Head of caudate nucleus (tissue), 42 donors: ENCODE results near the gene KCNQ1OT1.

Experiments used
- DNase-seq, 42 donors: peaks; one replicate each; pipeline versions ENCODE4 v3.0.0 to v3.0.0-alpha.2; 2020 to 2021; ENCODE audit warnings: mixed read lengths in 7 of 42
- intact Hi-C: fragments of 100-400 bp; cut with DNase I; formaldehyde crosslinking; loops from one replicate; pipeline ENCODE4 v1.15.0; 2022

KCNQ1OT1 gene

DNA sequence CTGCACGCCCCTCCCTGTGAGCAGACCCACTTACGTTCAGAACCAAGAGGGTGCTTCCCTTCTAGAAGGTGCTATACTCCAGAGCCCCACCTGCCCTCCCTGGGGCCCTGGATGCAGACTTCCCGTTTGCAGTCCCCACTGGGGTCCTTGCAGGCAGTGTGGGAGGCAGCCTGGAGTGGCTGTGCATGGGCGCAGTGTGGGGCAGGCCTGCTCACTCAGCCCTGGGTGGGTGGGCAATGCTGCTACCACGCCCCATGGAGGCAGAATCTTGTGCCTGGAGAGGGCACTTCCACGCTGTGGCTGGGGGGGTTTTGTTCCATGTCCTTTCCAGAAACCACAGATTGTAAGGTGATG lies 116.2 kb downstream of the KCNQ1OT1 start:
- DNase-seq: peak in 12 of 42 donors; percentile 1 to 33 (median 6)
- intact Hi-C loops: no loop called here

- intact Hi-C loops: no loop called here
- DNase-seq: peak in 31 of 42 donors; percentile 0 to 42 (median 5)
Observed at GRCh38 chr11:2582946-2583604, 116.7 kb downstream of the KCNQ1OT1 start.

DNA sequence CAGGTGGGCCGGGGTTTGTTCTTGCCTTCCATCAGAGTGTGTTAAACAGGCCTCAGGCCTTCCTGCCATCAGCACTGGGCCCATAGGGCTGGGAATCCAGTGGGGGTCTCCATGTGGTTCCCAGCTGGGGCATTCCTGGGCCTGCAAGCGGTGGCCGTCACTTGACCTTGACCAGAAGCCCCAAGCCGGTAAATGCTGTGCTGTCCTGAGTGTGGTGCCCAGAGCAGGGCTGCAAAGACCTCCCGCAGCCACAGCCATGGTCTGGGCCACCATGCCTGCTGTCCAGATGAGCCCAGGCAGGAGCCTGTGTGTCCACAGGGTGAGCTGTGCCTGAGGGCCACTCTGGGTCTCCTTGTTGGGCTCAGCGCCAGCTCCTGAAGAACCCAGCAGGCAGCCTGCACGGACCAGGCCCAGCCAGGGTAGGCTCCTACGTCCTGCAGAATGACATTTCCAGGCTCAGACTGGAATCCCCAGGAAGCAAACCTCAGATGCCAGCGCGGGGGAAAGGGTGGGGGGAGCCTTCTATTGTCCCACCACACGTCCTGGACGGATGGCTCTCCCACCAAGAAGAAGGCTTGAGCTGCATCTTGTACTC lies 117.3 kb downstream of the KCNQ1OT1 start:
- peak in 24 of 42 donors; percentile 0 to 42 (median 7) for DNase-seq
- intact Hi-C loops: no loop called here

DNA sequence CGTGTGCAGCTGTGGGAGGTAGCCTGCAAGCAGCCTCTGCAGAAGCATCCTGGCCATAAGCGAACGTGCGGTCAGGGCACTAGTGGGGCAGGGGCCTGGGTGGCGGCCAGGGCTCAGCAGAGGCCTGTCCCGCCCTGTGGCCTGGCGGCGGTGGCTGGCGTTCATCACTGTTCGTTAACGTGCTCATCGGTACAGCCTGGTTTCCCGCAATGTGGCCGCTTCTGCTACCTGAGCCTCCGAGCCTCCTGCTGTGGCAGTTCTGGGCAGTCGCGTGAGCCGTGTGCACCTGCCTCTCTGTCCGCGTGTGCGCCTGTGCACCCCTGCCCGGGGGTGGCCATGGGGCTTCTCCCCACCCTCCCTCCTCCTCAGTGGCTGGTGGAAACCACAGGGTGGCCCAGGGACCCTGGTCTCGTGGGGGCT lies 117.9 kb downstream of the KCNQ1OT1 start:
- intact Hi-C loops: no loop called here
- DNase-seq: peak in 26 of 42 donors; percentile 0 to 42 (median 6)

DNA sequence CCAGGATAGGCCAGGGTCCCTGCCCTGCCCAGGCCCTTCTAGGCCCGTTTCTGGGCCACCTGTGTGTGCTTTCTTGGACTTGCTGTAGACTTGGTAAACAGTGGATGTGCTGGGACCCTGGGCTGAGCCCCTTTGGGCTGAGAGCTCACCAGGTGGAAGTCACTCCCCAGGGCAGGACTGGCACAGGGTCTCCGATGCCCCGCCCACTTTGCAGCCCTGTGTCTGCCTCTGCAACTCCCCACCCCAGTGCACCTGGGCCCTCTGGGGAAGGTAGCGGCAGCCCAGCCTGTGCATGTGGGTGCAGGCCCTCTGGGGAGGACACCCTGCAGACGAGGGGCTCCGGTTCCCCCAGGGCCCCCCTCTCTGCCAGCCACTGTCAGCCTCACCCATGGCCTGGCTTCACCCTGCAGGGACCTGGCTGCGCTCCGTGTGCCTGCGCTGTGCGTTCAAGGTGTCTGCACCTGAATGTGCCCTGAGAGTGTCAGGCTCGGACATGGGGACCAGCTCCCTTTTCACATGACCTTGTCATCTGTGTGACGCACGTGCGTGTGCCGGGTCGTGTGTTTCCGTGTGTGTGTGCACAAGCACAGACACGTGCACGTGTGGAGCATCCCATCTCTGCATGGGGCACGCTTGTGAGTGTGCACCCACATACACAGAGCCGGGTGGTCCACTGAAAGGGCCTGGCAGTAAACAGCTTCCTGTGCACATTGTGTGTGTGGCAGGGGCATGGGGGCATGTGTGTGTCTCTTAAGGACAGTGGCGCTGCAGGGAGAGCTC lies 118.5 kb downstream of the KCNQ1OT1 start:
- peak in 28 of 42 donors; percentile 0 to 39 (median 6) for DNase-seq
- intact Hi-C loops: no loop called here

GRCh38 chr11:2580571-2581001 lies 119.2 kb downstream of the KCNQ1OT1 start:
- intact Hi-C loops: no loop called here
- peak in 30 of 42 donors; percentile 0 to 43 (median 8) for DNase-seq

DNA sequence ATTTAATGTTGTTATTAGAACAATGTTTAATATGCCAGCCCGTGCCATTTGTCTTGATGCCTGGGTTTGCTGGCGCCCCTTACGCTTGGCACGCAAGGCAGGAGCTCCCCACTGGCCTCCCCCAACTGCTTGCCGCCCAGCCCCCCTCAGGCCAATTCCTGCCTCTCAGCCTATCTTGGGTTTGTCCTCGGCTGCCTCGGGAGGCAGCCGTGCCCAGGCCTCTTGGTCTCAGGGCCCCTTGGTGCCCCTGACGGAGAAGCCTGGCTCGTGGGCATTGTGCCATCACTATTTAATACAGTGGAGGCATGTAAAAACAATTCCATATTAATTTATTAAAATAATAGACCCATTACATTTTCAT lies 119.8 kb downstream of the KCNQ1OT1 start:
- intact Hi-C loops: no loop called here
- DNase-seq: peak in 27 of 42 donors; percentile 0 to 39 (median 6)

- intact Hi-C loops: no loop called here
- peak in 26 of 42 donors; percentile 0 to 37 (median 8) for DNase-seq
Observed at GRCh38 chr11:2579315-2580060, 120.3 kb downstream of the KCNQ1OT1 start.

DNA sequence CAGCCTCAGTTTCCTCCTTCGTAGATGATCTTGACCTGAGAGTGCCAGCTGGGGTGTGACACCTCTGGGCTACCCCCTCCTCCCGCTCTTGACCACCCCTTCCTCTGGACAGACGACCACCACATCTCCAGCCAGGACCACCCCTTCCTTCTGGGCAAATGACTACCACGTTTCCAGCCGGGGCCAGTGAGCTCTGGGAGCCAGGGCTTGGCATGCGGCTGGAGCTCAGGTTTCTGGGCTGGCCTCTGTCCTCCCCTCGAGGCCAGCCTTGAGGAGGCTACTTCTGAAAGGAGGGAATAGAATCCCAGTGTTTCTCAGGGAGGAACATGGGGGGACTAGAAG lies 120.9 kb downstream of the KCNQ1OT1 start:
- DNase-seq: peak in 11 of 42 donors; percentile 0 to 17 (median 5)
- intact Hi-C loops: no loop called here

DNA sequence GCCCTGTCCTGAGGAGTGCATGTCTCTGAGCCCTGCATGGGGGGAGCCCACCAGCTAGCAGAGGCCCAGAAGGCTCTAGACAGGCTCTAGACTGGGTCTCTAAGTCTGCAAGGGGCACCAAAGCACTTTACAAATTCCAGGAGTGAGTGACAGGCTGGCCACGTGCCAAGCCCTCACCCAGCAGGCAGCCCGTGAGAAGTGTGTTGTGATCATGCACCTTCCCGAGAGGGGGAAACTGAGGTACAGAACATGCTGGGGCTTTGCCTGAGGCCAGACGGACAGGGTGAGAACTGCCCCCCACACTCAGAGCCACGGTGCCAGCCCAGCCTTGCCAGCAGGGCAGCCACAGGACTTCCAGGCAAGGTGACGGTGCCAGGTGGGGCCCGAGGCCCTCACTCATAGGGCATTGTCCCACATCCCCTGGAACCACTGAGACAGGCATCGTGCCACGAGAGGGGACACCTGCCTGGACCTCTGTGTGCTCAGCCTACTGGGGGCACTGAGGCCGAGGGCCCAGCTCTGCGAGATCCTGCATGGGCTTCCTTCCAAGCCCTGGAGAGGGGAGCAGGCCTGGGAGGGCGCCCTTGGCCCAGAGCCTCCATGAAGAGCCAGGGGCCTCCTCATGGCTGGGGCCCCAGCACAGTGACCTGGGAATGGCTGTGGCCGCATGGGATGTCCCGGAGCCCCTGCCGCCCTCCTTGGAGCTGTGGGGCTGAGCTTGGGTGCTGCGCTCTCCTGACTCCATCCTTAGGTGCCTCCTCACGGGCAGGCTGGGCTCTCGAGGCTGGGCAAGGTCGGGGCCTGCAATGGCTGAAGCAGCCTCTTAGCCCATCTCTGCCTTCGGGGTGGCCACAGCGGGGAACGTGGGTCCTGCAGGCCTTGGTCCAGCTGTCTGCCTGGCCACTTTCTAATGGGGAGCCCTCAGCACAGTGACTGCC lies 121.5 kb downstream of the KCNQ1OT1 start:
- DNase-seq: peak in 26 of 42 donors; percentile 0 to 37 (median 9)
- intact Hi-C loops: no loop called here

DNA sequence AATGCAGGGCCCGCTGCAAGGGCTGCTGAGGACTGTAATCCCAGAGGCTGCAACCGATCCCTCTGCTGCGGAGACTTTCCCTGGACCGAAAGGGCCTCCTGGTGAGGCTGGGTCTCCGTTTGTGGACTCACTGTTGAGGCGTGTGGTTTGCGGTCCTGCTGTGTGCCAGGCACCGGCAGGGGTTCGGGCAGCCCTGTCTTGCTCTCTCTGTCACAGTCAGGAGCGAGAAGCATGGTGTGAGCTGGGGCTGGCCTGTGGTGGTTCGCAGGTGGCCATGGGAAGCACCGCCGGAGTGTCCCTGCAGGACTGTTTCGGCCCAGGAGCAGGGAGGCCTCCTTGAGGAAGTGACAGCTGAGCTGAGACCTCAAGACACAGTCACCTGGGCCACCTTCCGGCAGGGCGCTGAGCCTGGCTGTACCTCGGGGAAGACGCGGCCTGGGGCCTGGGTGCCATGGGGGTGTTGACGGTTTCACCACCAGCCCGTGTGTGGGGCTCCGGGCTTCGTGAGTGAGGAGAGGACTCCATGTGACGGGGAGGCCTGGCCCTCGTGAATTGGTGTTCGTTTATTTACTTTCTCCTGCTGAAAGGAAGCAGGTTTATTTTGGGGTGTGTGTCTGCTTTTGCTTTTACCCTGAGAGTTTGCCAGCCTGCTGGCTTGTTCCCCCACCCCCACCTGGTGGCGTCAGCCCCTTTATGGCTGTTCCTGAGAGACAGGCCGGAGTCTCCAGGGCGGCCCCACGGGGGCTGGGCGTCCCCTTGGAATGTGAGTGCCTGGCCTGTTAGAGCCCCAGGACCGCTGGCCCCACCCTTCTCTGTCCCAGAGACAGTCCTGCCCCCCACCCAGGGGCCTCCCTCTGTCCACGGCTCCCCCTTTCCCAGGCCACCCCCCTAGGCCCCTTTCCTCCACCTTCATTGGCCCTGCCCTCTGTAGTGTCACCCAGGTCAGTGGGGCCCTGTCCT lies 122.5 kb downstream of the KCNQ1OT1 start:
- intact Hi-C loops: no loop called here
- peak in 28 of 42 donors; percentile 0 to 33 (median 8) for DNase-seq

GRCh38 chr11:2576549-2576948 lies 123.2 kb downstream of the KCNQ1OT1 start:
- peak in 22 of 42 donors; percentile 0 to 37 (median 7) for DNase-seq
- intact Hi-C loops: no loop called here

- DNase-seq: peak in 27 of 42 donors; percentile 1 to 39 (median 9)
- intact Hi-C loops: no loop called here
Observed at GRCh38 chr11:2576111-2576510, 123.7 kb downstream of the KCNQ1OT1 start.

DNA sequence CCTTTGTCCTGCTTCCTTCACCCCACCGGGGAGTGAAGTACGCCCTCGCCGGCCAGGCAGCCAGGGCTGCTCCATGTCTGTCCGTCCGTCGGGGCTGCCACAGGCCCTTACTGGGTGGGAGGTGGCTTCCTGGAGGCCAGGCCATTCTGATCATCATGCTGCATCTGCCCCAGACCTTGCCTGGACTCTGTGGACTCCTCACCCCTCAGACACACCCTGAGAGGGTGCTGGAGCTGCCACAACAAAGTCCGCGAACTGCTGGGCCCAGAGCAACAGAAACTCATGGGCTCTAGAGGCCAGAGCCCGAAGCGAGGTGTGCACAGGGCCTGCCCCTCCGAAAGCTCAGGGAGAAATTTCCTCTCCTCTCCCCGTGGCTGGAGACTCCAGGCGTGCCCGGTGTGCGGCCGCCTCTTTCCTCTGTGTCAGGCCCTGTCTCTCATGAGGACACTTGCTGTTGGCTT lies 124.2 kb downstream of the KCNQ1OT1 start:
- intact Hi-C loops: no loop called here
- peak in 14 of 42 donors; percentile 0 to 42 (median 11) for DNase-seq

DNA sequence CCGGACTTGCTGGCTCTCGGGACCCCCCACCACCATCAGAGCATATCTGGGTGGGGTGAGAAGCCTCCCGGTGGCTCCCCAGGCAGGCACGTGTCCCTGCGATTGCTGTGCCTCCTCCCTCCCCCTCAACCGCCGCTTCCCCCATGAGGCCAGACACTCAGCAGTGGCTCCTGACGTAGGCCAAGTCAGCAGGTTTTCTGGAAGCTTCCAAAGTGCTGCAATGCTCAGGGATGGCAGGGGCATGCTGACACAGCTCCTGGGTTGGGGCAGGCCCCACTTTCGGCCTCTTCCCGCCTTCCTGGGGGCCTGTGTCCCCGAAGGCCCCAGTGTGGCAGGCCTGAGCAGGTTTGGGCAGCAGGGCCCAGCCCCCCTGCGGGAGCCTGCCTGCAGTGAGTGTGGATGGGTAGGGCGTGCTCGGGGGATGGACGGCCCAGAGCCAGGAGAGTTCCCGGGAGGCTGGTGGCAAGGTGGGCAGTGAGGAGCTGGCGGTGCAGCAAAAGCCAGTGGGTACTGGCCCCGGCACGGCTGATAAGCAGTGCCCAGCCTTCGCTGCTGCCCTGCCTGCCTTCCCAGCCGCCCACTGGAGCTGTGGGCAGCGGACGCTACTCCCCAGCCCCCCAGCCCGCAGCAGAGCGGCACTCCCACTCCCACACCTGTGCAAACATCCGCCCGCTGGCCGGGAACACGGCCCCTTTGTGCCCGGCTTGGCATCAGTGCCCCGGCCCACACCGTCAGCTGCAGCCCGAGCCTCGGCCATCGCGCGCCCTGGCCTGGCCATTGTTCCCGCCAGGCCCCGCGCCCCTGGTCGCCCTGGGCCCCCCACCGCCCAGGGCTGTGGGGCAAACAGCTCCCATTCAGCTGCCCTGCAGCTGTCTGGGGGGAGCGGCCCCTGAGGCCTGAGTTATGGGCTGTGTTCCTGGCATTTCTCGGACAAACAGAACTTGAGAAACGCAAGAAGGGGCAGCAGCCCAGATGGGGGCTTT lies 125.0 kb downstream of the KCNQ1OT1 start:
- DNase-seq: peak in 40 of 42 donors; percentile 25 to 83 (median 63)

DNA sequence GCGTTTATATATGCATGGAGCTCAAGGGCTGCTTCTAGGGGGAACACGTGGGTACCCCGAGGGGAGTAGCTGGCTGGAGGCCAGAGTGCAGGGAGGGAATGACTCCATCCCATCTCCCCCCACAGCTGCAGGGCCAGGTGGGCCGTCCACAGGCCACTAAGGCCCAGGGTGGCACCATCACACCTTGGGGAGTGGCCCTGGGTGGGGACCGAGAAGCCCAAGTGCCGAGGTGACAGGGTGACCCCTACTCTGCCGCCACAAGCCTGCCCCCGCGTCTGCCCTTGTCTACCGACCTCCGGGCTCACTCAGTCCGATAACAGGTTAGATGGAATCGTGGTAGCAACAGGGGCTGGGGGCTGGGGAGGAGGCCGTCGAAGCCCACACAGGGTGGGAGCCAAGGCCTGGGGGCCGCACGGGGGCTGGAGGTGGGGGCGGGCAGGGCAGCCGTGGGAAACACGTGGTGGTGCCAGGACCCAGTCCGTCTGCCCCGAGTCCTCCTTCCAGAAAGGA lies 125.7 kb downstream of the KCNQ1OT1 start:
- intact Hi-C loops: no loop called here
- peak in 14 of 42 donors; percentile 0 to 32 (median 8) for DNase-seq

More for the DNA sequence above, 125.0 kb downstream of the KCNQ1OT1 start:
- intact Hi-C loops: no loop called here
